GM19468 (cell line): ENCODE data around the gene LGR6.

Source experiments
- ATAC-seq: cut with Tn5 transposase; IDR thresholded peaks from one replicate; pipeline ENCODE4 v1.9.1; 2021; ENCODE audit warnings: mild to moderate bottlenecking, moderate library complexity, moderate number of reproducible peaks; ENCODE audit not compliant: unreplicated experiment; ENCODE audit errors: extremely low read depth

Gene LGR6

GRCh38 chr1:202281316-202282024 is 87.9 kb downstream of the LGR6 start:
- no peak for ATAC-seq

DNA sequence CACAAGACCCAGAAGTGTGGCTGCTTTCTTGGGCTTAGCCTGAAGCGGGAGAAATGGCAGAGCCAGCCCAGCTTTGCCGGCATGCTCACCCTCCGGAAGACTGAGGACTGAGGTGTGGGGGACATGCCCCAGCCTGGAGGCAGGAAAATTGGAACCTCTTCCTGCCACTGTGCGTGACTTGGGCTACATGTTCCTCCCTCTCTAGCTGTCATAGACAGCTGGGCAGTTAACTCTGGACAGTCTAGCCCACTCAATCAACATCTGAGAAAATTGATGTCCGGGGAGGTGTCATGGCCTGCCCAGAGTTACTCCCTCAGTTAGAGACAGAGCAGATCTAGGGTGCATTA is 88.4 kb downstream of the LGR6 start:
- no peak for ATAC-seq

DNA sequence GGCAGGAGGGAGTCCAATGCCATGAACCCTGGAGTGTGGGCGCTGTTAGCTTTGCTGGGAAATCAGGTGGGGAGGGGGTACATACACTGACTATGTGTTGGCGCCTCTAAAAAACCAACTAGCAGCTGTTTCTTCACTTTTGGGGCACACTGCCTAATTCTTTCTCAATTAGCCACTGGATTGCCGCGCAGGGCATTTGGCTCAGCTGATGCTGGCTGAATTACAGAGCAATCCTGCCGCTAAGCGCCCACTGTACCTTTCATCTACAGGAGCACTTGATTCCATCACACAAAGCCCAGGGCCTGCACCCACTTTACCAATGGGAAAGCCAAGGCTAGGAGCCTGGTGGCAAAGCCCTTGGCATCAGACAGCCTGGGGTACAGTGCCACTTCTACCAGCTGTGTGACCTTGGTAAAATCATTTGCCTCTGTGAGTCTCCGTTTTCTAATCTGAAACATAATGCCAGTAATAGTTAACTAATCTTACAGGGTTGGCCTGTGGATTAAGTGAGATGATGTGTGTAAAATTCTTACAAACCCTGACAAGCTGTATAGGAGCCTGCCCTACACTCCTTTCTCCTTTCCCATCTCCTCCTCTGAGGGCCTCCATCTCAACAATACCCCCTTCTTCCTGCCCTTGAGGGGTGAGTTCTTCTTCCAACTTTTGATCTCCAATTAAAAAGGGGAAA is 89.1 kb downstream of the LGR6 start:
- ATAC-seq: no peak

- ATAC-seq: no peak
Observed at GRCh38 chr1:202283379-202283844, 89.8 kb downstream of the LGR6 start.

DNA sequence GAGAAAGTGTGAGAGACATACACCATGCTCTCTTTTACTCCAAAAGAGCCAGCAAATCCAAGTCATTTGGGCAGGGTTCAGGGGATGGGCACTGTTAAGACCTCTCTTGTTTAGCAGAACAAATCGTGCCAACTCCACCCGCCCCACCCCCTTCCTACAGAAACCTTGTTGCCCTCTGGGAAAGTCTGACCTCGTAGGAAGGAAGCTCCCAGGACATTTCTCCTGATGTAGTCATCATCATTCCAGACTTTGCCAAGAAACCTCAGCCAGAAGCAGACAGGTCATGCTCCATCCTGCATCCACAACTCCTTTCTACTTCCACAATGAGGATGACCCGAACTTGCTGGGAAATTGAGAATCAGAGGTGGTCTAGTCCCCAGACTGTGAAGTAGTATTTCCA is 90.4 kb downstream of the LGR6 start:
- no peak for ATAC-seq

DNA sequence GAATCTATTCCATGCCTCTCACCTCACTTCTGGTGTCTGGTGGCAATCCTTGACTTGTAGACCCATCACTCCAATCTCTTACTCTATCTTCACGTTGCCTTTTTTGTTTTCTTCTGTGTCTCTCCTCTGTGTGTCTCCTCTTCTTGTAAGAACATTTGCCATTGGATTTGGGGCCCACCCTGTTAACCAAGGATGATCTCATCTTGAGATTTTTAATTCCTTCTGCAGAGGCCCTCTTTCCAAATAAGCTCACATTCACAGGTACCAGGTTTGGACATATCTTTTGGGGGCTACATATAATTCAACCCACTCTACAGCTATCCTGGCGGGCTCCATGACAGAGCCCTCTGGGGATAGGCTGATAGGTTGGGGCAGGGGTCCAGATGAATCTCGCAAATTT is 92.3 kb downstream of the LGR6 start:
- ATAC-seq: no peak

DNA sequence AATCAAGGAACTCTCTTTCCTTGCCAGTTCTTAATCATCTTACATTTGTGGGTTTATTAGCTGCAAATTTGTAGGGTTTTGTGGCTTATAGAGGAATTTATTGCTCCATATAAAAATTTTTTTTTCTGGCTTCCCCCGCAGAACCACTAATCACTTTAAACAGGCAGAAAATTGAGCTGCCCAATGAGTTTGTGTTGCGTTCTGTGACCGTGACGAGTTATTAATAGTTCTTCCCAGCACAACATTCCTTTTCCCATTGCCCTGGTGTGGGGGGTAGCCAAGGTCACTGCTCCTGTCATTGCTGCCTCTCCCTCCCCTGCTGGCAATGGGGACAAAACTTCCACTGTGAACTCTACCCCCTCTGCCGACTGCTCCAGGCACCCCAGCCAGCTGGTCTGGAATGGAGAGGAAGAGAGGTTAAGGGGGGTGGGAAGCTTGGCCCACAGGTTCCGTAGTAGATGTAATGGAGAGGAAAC is 93.1 kb downstream of the LGR6 start:
- no peak for ATAC-seq

DNA sequence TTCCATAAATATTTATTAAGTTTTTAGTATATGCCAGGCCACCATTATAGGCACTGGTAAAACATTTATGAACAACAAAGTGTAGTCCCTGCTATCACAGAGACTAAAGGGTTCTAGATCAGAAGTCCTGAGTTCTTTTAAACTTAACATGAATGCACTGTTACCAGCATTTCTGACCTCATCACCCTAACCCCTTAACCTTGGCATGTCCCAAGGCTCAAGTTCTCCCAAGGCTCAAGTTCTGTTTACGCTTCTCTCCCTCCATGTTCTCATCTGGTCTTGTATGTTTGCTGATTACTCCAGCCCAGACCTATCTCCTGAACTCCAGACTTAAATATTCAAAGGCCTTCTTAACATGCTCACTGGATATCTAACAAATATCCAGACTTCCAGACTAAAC is 93.6 kb downstream of the LGR6 start:
- no peak for ATAC-seq

GRCh38 chr1:202288177-202288576 is 94.6 kb downstream of the LGR6 start:
- no peak for ATAC-seq

- ATAC-seq: no peak
Observed at GRCh38 chr1:202289009-202289408, 95.4 kb downstream of the LGR6 start.

DNA sequence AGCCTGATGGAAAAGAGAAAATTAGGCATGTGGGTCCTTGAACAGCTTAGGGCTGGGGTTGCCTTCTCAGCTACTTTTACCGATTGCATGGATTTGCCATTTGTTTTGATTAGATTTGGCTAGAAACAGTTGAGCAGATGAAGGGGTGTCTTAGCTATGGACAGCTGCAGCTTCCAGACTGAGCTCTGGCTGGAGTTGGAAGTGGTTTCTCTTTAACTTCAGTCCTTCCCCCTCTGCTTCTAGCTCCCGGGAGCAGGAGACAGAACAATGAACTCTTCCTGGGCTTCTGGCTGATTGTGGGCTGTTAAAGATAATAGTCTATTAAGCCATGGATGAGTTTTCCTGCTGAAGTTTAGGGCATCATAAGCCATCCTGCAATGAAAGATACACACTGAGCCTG is 97.4 kb downstream of the LGR6 start:
- ATAC-seq: no peak

DNA sequence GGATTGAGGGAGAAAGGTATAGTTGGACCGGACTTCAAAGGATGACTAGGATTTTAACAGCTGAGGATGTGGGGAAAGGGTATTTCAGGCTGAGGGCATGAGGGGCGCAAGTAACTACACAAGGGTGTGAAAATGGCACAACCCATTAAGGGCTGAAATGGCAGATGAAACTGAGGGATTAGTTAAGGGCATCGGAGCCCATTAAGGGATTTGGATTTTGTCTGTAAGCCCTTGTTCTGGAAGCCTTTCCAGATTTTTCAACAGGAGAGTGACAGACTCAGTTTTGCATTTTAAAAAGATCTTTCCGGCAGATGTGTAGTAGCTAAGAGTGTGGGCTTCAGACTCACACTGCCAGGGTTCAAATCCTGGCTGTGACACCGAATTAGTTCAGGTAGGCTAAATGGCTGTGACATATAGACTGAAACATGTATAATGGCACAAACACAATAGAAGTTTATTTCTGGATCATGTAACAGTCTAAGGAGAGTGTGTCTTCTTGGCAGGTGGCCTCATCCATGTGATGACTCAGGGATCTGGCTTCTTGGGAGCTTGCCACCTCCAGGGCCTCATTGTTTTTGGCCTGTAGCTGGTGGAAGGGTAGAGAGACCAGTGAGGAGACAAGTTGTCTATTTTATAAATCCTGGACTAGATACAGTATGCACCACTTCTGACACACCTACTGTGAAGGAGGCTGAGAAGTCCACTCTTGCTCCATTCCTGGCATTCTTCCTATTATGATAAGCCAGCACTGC is 98.5 kb downstream of the LGR6 start:
- no peak for ATAC-seq

- ATAC-seq: no peak
Observed at GRCh38 chr1:202292773-202293172, 99.2 kb downstream of the LGR6 start.

DNA sequence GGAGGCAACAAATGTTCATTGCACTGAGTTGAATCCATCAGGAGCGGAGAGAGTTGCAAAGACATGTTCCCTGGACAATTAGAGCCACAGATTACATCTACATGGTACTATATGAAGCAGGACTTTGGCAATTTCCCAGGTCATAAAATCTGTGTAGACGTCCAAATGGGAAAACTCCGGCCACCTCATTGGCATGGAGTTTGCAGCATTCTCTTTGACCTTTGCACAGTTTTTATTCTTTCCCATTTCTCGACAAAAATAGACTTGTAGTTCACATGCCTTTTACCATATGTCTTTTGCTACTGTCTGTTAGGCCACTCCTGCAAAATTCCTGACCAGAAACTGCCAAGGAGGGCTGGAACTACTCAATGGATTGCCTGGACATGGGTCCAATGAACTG is 100.0 kb downstream of the LGR6 start:
- ATAC-seq: no peak

DNA sequence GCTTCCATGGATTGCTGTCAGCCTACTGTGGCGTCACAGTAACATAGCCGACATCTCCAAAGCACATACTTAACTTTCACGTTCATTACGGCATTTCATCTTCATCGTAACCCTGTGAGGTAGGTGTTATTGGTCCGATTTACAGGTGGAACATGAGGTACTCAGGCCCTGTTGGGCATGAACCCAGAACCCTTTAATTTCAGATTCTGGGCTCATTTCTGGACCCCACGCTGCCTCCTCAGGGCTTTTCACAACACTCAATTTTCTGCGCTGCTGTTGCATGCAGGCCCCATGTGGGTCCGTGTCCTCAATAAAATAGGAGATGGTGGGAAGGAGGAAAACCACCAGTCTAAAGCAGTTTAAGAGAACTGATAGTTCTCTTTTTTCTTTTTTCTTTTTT is 108.6 kb downstream of the LGR6 start:
- ATAC-seq: no peak

DNA sequence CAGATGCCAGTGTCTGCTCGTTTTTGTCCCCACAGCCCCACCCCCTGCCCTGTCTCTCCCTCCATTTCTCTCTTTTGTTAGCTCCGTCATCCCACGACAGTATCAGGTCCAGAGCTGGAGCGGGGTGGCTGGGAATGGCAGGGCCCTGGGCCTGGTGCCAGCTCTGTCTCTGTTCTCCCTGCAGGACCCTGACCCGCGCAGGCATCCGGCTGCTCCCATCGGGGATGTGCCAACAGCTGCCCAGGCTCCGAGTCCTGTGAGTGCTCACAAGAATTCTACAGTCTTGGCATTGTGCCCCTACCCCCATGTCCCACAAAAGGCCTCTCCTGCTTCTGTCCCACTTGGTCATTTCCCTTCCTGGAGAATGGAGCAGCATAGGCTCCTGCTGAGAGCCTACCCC is 110.8 kb downstream of the LGR6 start:
- ATAC-seq: no peak

- no peak for ATAC-seq
Observed at GRCh38 chr1:202305168-202305567, 111.6 kb downstream of the LGR6 start.

DNA sequence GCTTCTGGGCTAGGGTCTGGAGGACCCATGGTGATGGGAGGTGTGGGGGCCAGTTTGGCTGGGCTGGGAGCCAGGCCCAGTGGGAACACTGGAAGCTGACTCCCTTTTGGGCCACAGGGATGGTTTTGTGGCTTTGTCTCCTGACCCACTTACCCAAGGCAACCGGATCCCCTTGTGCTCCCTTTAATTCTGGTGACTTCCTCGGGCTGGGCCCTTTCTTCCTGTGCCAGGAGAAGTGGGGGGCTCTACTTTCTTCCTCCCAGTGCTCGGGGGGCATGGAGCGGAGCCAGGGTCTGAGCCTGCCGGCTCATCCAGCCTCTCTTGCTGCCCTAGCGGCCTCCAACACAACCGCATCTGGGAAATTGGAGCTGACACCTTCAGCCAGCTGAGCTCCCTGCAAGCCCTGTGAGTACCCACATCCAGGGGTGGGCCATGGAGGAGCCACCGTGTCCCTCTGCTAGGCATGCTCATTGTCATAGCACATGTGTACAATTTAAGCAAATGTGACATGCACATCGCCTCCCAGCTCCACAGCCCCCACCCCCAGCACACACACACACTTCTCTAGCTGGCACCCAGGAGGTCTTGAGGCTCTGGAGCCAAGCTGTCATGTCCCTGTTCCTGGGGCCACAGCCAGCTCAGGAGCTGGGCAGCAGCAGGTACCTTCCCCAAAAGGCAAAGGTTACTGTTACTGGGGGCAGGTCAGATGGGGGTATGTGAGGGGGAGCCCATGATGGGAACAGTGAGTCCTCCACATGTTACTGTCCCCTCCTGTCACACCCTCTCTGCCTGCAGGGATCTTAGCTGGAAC is 113.1 kb downstream of the LGR6 start:
- no peak for ATAC-seq

DNA sequence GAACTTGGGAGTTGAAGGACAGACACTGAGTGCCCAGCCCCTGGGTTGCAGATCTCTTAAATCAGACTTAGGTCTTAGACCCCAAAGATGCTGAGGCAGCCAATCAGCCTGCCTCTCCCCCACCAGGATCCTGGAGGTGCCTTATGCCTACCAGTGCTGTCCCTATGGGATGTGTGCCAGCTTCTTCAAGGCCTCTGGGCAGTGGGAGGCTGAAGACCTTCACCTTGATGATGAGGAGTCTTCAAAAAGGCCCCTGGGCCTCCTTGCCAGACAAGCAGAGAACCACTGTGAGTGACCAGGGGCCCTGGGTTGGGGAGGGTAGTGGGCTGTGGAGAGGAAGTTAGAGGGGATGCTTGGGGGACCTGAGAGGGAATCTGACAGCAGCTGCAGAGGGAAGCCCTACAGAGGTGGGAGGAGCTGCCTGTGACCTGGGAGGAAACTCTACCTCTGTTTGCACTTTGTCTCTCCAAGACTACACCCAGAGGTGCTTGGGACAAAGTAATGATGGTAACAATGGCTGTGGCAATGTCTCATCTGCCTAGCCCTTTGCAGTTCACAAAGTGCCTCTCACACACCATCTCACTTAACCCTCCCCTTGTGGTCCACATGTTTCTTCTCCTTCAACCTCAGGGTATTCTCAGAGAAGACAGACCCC is 116.6 kb downstream of the LGR6 start:
- no peak for ATAC-seq

GRCh38 chr1:202310746-202311145 is 117.1 kb downstream of the LGR6 start:
- ATAC-seq: no peak
